Testis (tissue), 2 donors: Measurements from ENCODE around the gene RPS21.

ENCODE experiments used
- POLR2A ChIP-seq: fragments of 450-650 bp; IDR thresholded peaks from one replicate; pipeline ENCODE4 v1.6.1; 2017; ENCODE audit warnings: antibody characterized with exemption, mild to moderate bottlenecking, moderate library complexity
- TF ChIP-seq, protein P1 (sequence below), 3 experiments: fragments of 450-650 bp in 2 of 3; fragments of 200-600 bp in 1 of 3; sonication (generic) in 1 of 3; IDR thresholded peaks; one replicate each; pipeline ENCODE4 v1.5.1; 2016 to 2019; ENCODE audit warnings: antibody characterized with exemption in 3 of 3, mild to moderate bottlenecking in 2 of 3, moderate library complexity in 1 of 3

DNA sequence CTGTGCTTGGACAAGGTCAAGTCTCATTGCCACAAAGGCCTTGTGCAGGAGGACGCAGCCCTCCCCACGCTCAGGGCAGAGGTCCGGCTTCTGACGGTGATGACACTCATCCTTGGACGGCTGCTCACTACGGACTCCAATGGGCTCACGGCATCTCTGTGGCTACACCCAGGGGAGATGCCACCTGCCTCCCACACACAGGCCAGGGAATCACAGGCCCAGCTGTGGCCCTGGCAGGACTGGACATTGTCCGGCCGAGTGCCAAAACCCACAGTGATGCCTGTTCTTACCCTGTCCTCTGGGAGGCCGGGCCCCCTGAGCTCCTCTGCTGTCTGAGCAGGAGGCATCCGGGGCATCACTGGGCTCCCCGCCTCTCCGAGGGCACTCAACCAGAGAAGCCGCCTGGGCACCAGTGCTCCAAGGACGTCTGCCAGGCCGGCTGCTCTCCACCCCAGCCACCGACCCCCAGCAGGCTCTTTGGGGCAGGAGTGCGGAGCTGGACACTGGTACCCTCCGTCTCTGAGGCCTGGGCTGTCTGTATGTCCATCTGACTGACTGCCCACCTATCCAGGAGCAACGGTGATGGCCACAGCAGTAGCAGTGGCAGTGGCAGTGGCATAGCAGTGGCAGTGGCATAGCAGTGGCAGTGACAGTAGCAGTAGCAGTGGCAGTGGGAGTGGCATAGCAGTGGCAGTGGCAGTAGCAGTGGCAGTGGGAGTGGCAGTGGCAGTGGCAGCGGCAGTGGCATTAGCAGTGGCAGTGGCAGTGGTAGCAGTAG is 38.6 kb downstream of the RPS21 start:
- TF ChIP-seq, protein P1, sequence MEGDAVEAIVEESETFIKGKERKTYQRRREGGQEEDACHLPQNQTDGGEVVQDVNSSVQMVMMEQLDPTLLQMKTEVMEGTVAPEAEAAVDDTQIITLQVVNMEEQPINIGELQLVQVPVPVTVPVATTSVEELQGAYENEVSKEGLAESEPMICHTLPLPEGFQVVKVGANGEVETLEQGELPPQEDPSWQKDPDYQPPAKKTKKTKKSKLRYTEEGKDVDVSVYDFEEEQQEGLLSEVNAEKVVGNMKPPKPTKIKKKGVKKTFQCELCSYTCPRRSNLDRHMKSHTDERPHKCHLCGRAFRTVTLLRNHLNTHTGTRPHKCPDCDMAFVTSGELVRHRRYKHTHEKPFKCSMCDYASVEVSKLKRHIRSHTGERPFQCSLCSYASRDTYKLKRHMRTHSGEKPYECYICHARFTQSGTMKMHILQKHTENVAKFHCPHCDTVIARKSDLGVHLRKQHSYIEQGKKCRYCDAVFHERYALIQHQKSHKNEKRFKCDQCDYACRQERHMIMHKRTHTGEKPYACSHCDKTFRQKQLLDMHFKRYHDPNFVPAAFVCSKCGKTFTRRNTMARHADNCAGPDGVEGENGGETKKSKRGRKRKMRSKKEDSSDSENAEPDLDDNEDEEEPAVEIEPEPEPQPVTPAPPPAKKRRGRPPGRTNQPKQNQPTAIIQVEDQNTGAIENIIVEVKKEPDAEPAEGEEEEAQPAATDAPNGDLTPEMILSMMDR (IDR thresholded peaks at IDR 0.05): no peak
- TF ChIP-seq POLR2A: no peak
